ENCODE data around the gene VPS72. TPM values are rescaled to one million over a fixed set of nuclear protein-coding genes. Genes with fewer than 3 reads are reported as not detected.

Gene VPS72
- total RNA-seq: 52.3 TPM

GRCh38 chr1:151189637-151190445 lies at the start of gene VPS72:
VPS72 (minus strand) TSS chr1:151190197; CDS start chr1:151190121, 76 bp downstream.

GRCh38 chr1:151198254-151199127 lies 8.5 kb upstream of the VPS72 start, which contains the start of gene PIP5K1A:
PIP5K1A (plus strand) TSS chr1:151198552; CDS start chr1:151198997, 445 bp downstream.

GRCh38 chr1:151175863-151176262 lies 14.1 kb downstream of the VPS72 start, which contains the start of gene TMOD4:
TMOD4 (minus strand) TSS chr1:151175981; CDS start chr1:151174875, 1,106 bp downstream.

GRCh38 chr1:151165738-151166504 lies 24.1 kb downstream of the VPS72 start, which contains the start of the genes LYSMD1 and SCNM1:
LYSMD1 (minus strand) TSS chr1:151165902; CDS start chr1:151165258, 644 bp downstream.
SCNM1 (plus strand) TSS chr1:151166144; CDS start chr1:151166153, 9 bp downstream.

GRCh38 chr1:151156515-151156819 lies 33.5 kb downstream of the VPS72 start, which contains the start of gene TNFAIP8L2:
TNFAIP8L2 (plus strand) TSS chr1:151156649; CDS start chr1:151158698, 2,049 bp downstream.

GRCh38 chr1:151146412-151147131 lies 43.4 kb downstream of the VPS72 start, which contains the start of gene SEMA6C:
SEMA6C (minus strand) TSS chr1:151146631; CDS start chr1:151142621, 4,010 bp downstream.

Other genes starting within 250 kb of the VPS72 start
- gene CERS2, start 215.4 kb downstream of the VPS72 start, total RNA-seq: 62.3 TPM
- gene ANXA9, start 207.9 kb downstream of the VPS72 start, total RNA-seq: 0.55 TPM
- 24.8 TPM for gene MINDY1, start 183.3 kb downstream of the VPS72 start, total RNA-seq
- 26.1 TPM for gene PRUNE1, start 181.7 kb downstream of the VPS72 start, total RNA-seq
- 9.5 TPM for gene BNIPL, start 153.6 kb downstream of the VPS72 start, total RNA-seq
- gene C1orf56, start 142.4 kb downstream of the VPS72 start, total RNA-seq: 8.9 TPM
- 44.4 TPM for gene CDC42SE1, start 130.6 kb downstream of the VPS72 start, total RNA-seq
- 15.3 TPM for gene MLLT11, start 129.8 kb downstream of the VPS72 start, total RNA-seq
- 25.1 TPM for gene GABPB2, start 119.4 kb downstream of the VPS72 start, total RNA-seq
- 42.6 TPM for gene SEMA6C, start 43.6 kb downstream of the VPS72 start, total RNA-seq
- gene TNFAIP8L2, start 33.5 kb downstream of the VPS72 start, total RNA-seq: 1.9 TPM
- 19.3 TPM for gene LYSMD1, start 24.3 kb downstream of the VPS72 start, total RNA-seq
- 16.5 TPM for gene SCNM1, start 24.1 kb downstream of the VPS72 start, total RNA-seq
- not detected for gene TMOD4, start 14.2 kb downstream of the VPS72 start, total RNA-seq
- gene PIP5K1A, start 8.4 kb upstream of the VPS72 start, total RNA-seq: 117 TPM
- gene PSMD4, start 64.5 kb upstream of the VPS72 start, total RNA-seq: 101 TPM
- gene ZNF687, start 92.1 kb upstream of the VPS72 start, total RNA-seq: 46.3 TPM
- gene PI4KB, start 137.2 kb upstream of the VPS72 start, total RNA-seq: 59.9 TPM
- gene RFX5, start 157.1 kb upstream of the VPS72 start, total RNA-seq: 34.7 TPM
- gene SELENBP1, start 182.5 kb upstream of the VPS72 start, total RNA-seq: 30.8 TPM
- 169 TPM for gene PSMB4, start 209.4 kb upstream of the VPS72 start, total RNA-seq